ENCODE measurements around the gene SMDT1.
"Not testable (repeated sequence)": the region's sequence is repeated elsewhere in the genome, so short reads cannot be mapped to it uniquely, and the experiment has no call there.

The SMDT1 gene

DNA sequence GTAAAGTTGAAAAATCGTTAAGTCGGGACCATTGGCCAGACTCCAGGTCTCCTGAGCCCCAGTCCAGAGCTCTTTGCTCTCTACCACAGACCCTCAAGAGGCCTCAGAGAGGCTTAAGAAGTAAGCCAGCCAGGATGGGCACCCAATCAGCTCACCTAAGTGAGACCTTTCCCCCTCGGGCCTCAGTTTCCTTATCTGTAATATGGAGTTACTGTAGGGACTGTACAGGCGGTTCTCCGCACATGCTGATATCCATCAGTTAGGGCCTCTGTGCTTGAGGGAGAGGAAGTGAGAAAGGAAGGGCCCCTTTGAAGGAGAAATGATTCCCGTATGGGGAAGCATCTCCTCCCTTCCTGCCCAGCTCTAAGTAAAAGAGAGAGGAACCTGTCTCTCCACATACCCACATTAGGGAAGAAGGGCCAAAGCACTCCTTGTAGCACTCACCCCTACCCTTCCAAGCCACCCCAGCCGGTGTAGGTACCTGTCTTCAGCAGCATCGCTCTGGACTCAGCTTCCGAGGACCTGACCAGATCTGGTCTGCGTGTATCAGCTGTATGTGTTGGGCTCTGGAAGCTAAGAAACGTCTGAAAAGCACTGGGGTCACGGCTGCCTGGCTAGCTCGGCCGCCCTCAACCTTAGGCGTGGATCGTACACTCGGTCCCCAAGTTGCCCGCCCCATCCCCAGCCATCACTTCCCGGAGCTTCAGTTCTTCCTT is 9.5 kb upstream of the SMDT1 start:
- Histone ChIP-seq H3K4me3 (ENCODE audit: severe bottlenecking) (peak overlapping the region; percentile 57), H3K27me3 (ENCODE audit: insufficient read depth, poor library complexity, severe bottlenecking) (no peaks in the 10 kb centered on the region), H3K27ac (ENCODE audit: poor library complexity, severe bottlenecking) (peak overlapping the region; percentile 39), H3K36me3 (ENCODE audit: low read depth) (peaks cover 3% of the 10 kb centered on the region), H3K9me3 (ENCODE audit: severe bottlenecking) (no peaks in the 10 kb centered on the region), H3K4me1 (ENCODE audit: insufficient read depth, poor library complexity, severe bottlenecking) (peaks cover 5% of the 10 kb centered on the region)
- ATAC-seq (ENCODE audit: low read depth) (peak; percentile 22), DNase-seq (ENCODE audit: low spot score) (no peak)
- TF ChIP-seq, protein P1, sequence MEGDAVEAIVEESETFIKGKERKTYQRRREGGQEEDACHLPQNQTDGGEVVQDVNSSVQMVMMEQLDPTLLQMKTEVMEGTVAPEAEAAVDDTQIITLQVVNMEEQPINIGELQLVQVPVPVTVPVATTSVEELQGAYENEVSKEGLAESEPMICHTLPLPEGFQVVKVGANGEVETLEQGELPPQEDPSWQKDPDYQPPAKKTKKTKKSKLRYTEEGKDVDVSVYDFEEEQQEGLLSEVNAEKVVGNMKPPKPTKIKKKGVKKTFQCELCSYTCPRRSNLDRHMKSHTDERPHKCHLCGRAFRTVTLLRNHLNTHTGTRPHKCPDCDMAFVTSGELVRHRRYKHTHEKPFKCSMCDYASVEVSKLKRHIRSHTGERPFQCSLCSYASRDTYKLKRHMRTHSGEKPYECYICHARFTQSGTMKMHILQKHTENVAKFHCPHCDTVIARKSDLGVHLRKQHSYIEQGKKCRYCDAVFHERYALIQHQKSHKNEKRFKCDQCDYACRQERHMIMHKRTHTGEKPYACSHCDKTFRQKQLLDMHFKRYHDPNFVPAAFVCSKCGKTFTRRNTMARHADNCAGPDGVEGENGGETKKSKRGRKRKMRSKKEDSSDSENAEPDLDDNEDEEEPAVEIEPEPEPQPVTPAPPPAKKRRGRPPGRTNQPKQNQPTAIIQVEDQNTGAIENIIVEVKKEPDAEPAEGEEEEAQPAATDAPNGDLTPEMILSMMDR (IDR thresholded peaks at IDR 0.05; ENCODE audit: poor library complexity, severe bottlenecking), result no peak

DNA sequence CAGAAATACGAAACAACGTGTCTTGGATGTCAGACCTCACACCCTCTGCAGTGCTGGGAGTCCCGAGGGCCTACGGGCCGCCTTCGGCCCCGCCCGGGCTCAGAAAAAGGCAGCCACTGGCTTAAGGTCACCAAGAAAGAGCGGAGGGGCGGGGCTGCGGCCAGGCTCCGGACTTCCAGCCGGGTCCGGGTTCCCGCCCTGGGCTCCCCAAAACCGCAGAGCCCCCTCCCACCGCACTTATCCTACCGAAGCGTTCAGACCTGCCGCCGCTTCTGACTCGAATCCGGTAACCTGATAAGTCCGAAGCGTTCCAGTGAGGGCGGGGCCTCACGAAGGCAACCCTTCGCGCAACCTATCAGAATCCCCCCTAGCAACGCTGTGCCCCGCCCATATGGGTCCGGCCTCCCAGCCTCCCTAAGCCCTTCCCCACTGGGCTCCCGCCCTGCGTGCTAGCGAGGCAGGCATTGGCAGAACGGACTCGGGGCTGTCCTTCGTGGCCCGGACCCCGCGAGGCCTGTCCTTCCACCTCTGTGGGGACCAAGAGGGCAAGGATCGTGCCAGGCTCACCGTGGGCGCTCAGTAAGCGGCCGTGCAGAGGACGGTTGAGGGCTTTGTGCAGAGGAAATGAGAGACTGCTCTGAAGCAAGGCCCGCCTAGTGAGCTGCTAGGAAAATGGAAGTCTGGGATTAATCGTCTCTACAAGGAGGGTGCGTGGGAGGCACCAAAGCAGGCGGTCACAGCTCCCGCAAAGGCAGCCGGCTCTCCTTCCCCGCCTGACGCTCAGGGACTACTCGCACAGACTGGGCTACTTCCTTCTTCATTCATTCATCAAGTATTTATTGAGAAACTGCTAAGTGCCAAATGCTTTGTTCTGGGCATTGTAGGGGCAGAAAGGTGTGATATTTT is 8.7 kb upstream of the SMDT1 start, which contains the start of gene NAGA:
NAGA (minus strand) TSS at position 296 of the 906 bp plus-strand sequence. CDS start 515 bp downstream, outside the sequence.
- Histone ChIP-seq H3K4me3 (ENCODE audit: severe bottlenecking) (peak within 1 kb of the TSS; percentile 57), H3K9me3 (ENCODE audit: severe bottlenecking) (no peaks in the 10 kb centered on the region), H3K27me3 (ENCODE audit: insufficient read depth, poor library complexity, severe bottlenecking) (no peaks in the 10 kb centered on the region), H3K36me3 (ENCODE audit: low read depth) (peaks cover 3% of the 10 kb centered on the region), H3K27ac (ENCODE audit: poor library complexity, severe bottlenecking) (peak within 1 kb of the TSS; percentile 39), H3K4me1 (ENCODE audit: insufficient read depth, poor library complexity, severe bottlenecking) (peaks cover 5% of the 10 kb centered on the region)
- TF ChIP-seq, protein P1 (IDR thresholded peaks at IDR 0.05; ENCODE audit: poor library complexity, severe bottlenecking), result no peak
- DNase-seq (ENCODE audit: low spot score) (peak; percentile 96), ATAC-seq (ENCODE audit: low read depth) (peak; percentile 96)

DNA sequence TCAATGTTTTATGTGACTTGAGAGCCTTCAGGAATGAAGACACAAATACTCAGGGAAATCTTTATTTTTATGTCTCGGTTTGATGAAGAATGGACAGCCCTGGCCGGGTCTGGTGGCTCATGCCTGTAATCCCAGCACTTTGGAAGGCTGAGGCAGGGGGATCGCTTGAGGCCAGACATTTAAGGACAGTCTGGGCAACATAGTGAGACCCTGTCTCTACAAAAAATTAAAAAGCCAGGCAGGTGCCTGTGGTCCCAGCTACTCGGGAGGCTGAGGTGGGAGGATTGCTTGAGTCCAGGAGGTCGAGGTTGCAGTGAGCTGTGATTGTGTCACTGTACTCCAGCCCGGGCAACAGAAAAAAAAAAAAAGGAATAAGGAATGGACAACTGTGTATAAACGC is 8.0 kb upstream of the SMDT1 start:
- not testable (repeated sequence) for H3K27me3 ChIP-seq (ENCODE audit: insufficient read depth, poor library complexity, severe bottlenecking); ATAC-seq (ENCODE audit: low read depth); H3K36me3 ChIP-seq (ENCODE audit: low read depth); DNase-seq (ENCODE audit: low spot score); H3K9me3 ChIP-seq (ENCODE audit: severe bottlenecking); H3K4me1 ChIP-seq (ENCODE audit: insufficient read depth, poor library complexity, severe bottlenecking)
- Histone ChIP-seq H3K27ac (ENCODE audit: poor library complexity, severe bottlenecking) (peak overlapping the region; percentile 39), H3K4me3 (ENCODE audit: severe bottlenecking) (peak overlapping the region; percentile 57)

DNA sequence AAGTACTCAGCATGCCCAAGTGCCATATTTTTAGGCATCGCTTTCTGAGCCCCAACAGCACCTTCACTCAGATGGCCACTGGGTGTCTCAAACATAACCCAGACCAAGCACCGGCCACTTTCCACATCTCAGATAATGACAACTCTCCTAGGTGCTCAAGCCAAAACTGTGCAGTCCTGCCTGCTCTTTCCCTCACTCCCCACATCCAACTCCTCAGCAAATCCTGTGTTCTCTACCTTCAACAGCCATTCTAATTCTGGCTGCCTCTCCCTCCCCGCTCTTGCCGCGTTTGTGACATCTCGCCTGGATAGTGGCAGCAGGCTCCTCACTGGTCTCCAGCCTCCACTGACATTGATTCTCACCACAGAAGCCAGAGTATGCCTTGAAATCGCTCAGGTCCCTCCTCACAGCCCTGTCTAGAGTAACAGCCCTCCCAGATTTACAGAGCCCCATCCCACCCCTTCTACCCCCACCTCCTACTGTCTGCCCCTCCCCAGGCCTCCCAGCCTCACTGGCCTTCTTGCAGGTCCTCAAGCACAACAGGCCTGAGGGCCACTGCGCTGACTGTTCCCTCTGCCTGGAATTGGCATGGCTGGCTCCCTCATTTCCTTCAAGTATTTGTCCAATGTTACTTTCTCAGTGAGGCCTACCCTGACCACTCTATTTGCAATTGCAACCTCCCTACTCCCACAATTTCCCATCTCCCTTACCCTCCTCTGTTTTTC is 6.7 kb upstream of the SMDT1 start:
- TF ChIP-seq, protein P1 (IDR thresholded peaks at IDR 0.05; ENCODE audit: poor library complexity, severe bottlenecking), result no peak
- Histone ChIP-seq H3K9me3 (ENCODE audit: severe bottlenecking) (no peaks in the 10 kb centered on the region), H3K27me3 (ENCODE audit: insufficient read depth, poor library complexity, severe bottlenecking) (no peaks in the 10 kb centered on the region), H3K36me3 (ENCODE audit: low read depth) (no peaks in the 10 kb centered on the region; the same call in 1 of the 2 replicates), H3K4me1 (ENCODE audit: insufficient read depth, poor library complexity, severe bottlenecking) (peaks cover 5% of the 10 kb centered on the region), H3K4me3 (ENCODE audit: severe bottlenecking) (no peak overlapping the region), H3K27ac (ENCODE audit: poor library complexity, severe bottlenecking) (no peak overlapping the region)
- DNase-seq (ENCODE audit: low spot score) (no peak), ATAC-seq (ENCODE audit: low read depth) (no peak)

DNA sequence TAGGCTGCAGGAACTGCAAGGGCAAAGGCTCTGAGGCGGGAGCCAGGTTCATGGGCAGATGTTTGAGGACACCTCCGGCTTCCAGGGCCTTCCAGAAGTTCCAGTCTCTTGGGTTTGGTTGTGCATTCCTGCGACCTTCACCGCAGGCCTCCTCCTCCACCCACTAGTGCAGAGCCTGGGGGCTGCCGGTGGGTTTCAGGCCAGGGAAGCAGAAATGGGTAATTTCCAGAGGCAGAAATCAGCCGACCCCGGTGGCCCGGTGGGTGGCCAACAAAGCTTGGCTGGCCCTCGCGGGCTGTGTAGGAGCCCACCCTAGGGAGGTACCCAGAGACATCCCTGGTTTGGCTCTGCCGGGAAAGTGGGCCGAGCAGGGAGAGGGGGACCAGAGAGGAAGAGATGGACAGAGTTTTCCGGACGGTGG is 5.9 kb upstream of the SMDT1 start:
- peak overlapping the region; percentile 36 for H3K4me3 ChIP-seq (ENCODE audit: severe bottlenecking)
- H3K9me3 ChIP-seq (ENCODE audit: severe bottlenecking), result no peaks in the 10 kb centered on the region
- peaks cover 5% of the 10 kb centered on the region for H3K4me1 ChIP-seq (ENCODE audit: insufficient read depth, poor library complexity, severe bottlenecking)
- ATAC-seq (ENCODE audit: low read depth) (no peak), DNase-seq (ENCODE audit: low spot score) (no peak)
- TF ChIP-seq, protein P1 (IDR thresholded peaks at IDR 0.05; ENCODE audit: poor library complexity, severe bottlenecking), result no peak
- peak overlapping the region; percentile 9 for H3K27ac ChIP-seq (ENCODE audit: poor library complexity, severe bottlenecking)
- no peaks in the 10 kb centered on the region for H3K36me3 ChIP-seq (ENCODE audit: low read depth)
- no peaks in the 10 kb centered on the region for H3K27me3 ChIP-seq (ENCODE audit: insufficient read depth, poor library complexity, severe bottlenecking)
